ENCODE measurements around the gene TMEM212.

The TMEM212 gene

GRCh38 chr3:171895291-171895690 is 52.1 kb downstream of the TMEM212 start:
- TF ChIP-seq GATA3 (IDR thresholded peaks at IDR 0.05; ENCODE audit: low read depth, low read length) (no peak), GATA2 (IDR thresholded peaks at IDR 0.05; ENCODE audit: low read depth, low read length) (no peak)

- TF ChIP-seq GATA3 (IDR thresholded peaks at IDR 0.05; ENCODE audit: low read depth, low read length) (no peak), GATA2 (IDR thresholded peaks at IDR 0.05; ENCODE audit: low read depth, low read length) (no peak)
These were observed 52.8 kb downstream of the TMEM212 start for GRCh38 chr3:171895900-171896299.

- TF ChIP-seq GATA3 (IDR thresholded peaks at IDR 0.05; ENCODE audit: low read depth, low read length) (no peak), GATA2 (IDR thresholded peaks at IDR 0.05; ENCODE audit: low read depth, low read length) (no peak)
These were observed 53.2 kb downstream of the TMEM212 start for GRCh38 chr3:171896316-171896715.

GRCh38 chr3:171898192-171898591 is 55.0 kb downstream of the TMEM212 start:
- TF ChIP-seq GATA3 (IDR thresholded peaks at IDR 0.05; ENCODE audit: low read depth, low read length), result no peak
- no peak for TF ChIP-seq GATA2 (IDR thresholded peaks at IDR 0.05; ENCODE audit: low read depth, low read length)

DNA sequence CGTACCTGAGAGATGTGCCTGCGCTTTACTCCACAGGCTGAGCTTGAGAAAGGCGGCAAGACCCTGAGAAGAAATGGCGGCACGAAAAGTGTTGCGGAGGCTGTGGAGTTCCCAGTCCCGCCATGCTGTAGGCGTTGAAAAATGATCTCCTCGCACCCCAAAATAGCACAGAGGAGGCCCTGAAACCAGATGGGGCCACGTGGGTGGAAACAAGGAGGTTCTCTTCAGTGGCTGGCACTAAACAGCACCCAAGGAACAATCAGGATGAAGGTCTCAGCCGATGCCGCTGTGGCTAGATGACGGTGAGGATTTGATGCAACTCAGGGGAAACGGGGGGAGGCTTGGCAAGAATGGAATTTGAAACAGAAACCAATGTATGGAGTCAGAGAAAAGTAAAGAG is 57.3 kb downstream of the TMEM212 start:
- TF ChIP-seq GATA2 (IDR thresholded peaks at IDR 0.05; ENCODE audit: low read depth, low read length), result no peak

DNA sequence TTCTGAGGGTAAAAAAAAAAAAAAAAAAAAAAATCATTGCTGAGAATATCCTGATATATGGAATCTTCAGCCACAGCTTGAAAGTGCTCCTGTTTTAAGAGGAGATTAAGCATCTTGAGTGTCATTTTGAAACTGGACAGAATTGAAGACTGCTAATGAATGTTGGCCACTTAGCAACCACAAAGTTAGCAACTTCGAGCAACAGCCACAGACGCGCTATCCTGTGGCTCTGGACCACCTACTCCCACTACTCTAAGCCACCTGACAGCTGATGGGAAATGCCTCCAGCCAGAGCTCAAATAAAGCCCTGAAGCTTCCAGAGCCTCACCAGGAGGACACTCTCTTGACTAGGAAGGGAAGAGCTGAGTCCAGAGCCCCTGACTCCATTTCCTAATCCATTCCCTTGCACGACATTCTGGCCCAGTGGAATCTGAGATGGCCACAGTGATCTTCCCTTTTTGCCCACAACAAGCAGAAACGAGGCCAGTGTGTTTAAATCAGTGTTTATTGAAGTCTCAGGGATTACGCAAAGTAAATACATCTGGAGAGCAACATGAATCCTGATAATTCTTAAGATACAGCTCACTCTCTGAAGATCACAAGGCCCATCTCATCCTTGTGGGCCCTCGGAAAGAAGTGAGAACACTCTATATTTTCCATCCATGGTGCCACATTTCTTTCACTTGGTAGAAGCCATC is 58.6 kb downstream of the TMEM212 start:
- TF ChIP-seq GATA3 (IDR thresholded peaks at IDR 0.05; ENCODE audit: low read depth, low read length) (no peak), GATA2 (IDR thresholded peaks at IDR 0.05; ENCODE audit: low read depth, low read length) (no peak)

DNA sequence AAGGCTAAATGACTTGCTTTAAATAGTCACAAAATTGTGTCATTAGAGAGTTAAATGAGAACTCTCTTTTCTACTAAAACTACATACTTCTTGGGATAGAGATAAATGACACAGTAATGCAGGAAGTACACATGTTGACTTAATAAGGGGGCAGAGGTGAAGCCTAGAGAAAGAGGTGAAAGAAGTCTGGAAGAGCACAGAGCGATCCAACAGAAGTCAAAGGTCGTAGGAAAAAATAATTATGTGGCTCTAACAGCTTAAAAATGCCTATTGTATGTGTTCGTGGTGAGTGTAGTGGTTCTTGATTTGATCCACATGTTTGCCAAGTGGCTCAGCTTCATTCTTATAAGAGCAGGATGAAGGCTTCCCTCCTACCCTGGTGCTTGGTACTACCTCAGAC is 61.7 kb downstream of the TMEM212 start:
- TF ChIP-seq GATA3 (IDR thresholded peaks at IDR 0.05; ENCODE audit: low read depth, low read length), result no peak
- TF ChIP-seq GATA2 (IDR thresholded peaks at IDR 0.05; ENCODE audit: low read depth, low read length), result no peak

DNA sequence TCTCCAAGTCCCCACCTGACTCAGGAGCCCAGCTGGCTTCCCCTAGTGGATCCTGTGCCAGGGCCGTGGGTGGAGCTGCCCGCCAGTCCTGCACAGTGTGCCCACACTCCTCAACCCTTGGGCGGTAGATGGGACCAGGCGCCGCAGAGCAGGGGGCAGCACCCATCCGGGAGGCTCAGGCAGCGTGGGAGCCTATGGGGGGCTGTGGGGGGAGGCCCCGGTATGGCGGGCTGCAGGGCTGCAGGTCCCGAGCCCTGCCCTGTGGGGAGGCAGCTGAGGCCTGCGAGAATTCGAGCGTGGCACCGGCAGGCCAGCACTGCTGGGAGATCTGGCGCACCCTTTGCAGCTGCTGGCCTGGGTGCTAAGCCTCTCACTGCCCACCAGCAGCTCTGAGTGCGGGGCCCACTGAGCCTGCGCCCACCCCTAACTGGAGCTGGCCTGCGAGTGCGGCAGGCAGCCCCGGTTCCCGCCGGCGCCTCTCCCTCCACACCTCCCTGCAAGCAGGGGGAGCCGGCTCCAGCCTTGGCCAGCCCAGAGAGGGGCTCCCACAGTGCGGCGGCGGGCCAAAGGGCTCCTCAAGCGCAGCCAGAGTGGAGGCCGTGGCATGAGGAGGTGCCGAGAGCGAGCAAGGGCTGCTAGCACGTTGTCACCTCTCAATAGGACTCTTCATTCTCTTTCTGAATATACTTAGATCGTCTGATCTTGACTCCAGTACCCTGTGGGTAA is 64.0 kb downstream of the TMEM212 start:
- TF ChIP-seq GATA2 (IDR thresholded peaks at IDR 0.05; ENCODE audit: low read depth, low read length) (no peak), GATA3 (IDR thresholded peaks at IDR 0.05; ENCODE audit: low read depth, low read length) (no peak)

DNA sequence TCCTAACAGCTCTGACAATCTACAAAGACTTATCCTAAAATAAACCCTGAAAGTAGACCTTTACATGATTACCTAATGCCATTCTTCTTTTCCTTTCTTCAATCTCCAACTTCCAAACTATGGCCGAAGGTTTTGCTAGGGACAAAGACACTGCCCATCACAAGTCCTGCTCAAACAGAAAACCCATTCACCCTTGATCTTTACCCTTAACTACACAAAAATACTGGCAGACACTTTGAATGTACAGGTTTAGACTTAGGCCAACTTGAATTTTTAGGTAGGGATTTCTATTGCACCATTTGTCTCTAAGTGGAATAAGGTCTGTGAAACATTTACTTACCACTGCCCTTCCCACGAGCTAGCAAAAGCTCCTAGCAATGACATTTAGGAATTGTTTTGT is 64.6 kb downstream of the TMEM212 start:
- TF ChIP-seq GATA3 (IDR thresholded peaks at IDR 0.05; ENCODE audit: low read depth, low read length) (no peak), GATA2 (IDR thresholded peaks at IDR 0.05; ENCODE audit: low read depth, low read length) (no peak)

GRCh38 chr3:171908731-171909130 is 65.6 kb downstream of the TMEM212 start:
- TF ChIP-seq GATA3 (IDR thresholded peaks at IDR 0.05; ENCODE audit: low read depth, low read length), result no peak
- TF ChIP-seq GATA2 (IDR thresholded peaks at IDR 0.05; ENCODE audit: low read depth, low read length), result no peak

All from SH-SY5Y (cell line).